Naive B cell (primary cell): Measurements from ENCODE around the gene HMX1. TPM values are rescaled to one million over a fixed set of nuclear protein-coding genes. Genes with fewer than 3 reads are reported as not detected.
A peak's percentile ranks its signal among the peaks of the same experiment; 100 is the strongest.

Experiments
- ATAC-seq, 2 donors: fragments of 150-1000 bp; cut with Tn5 transposase; 2 replicates each; pipeline ENCODE4 v1.10.0; 2021; ENCODE audit warnings: low read depth in 2 of 2, mild to moderate bottlenecking in 2 of 2, moderate library complexity in 2 of 2
- DNase-seq: peaks from one replicate; pipeline ENCODE4 v3.0.0; 2022
- H3K27ac Mint-ChIP-seq, 6 donors: one replicate each; pipeline ENCODE4 v1.8.0; 2020 to 2022; ENCODE audit warnings: mild to moderate bottlenecking in 6 of 6, mixed read lengths in 6 of 6, moderate library complexity in 5 of 6, inconsistent platforms in 2 of 6
- H3K27me3 Mint-ChIP-seq, 3 donors: one replicate each; pipeline ENCODE4 v1.8.0; 2021 to 2022; ENCODE audit warnings: mixed read lengths in 3 of 3, mild to moderate bottlenecking in 1 of 3
- H3K36me3 Mint-ChIP-seq, 2 donors: one replicate each; pipeline ENCODE4 v1.8.0; 2020 to 2022; ENCODE audit warnings: mixed read lengths in 2 of 2, inconsistent platforms in 1 of 2, mild to moderate bottlenecking in 1 of 2
- H3K4me1 Mint-ChIP-seq, 3 donors: one replicate each; pipeline ENCODE4 v1.8.0; 2020 to 2022; ENCODE audit warnings: mixed read lengths in 3 of 3, inconsistent platforms in 1 of 3, mild to moderate bottlenecking in 1 of 3, moderate library complexity in 1 of 3
- H3K4me3 Mint-ChIP-seq, 8 donors: one replicate each; pipeline ENCODE4 v1.8.0; 2020 to 2022; ENCODE audit warnings: mild to moderate bottlenecking in 8 of 8, mixed read lengths in 8 of 8, moderate library complexity in 8 of 8, inconsistent platforms in 2 of 8
- H3K9me3 Mint-ChIP-seq, 7 donors: one replicate each; pipeline ENCODE4 v1.8.0; 2020 to 2022; ENCODE audit warnings: mixed read lengths in 7 of 7, mild to moderate bottlenecking in 5 of 7, inconsistent platforms in 2 of 7, moderate library complexity in 1 of 7
- polyA plus RNA-seq, 6 donors: library from polyadenylated mRNA; unstranded; fragments of 300-500 nt; fragmentation: Illumina TruSeq; gene quantifications; one replicate each; pipeline ENCODE4 v1.2.3, GENCODE V29; 2021; ENCODE audit warnings: low read depth in 6 of 6

HMX1 gene
- polyA plus RNA-seq, 6 donors from 2014 or later = not detected

- peaks cover 0 to 5% (median 0%) of the 10 kb centered on the region in 3 donors for H3K27me3 Mint-ChIP-seq
- no peaks in the 10 kb centered on the region for H3K36me3 Mint-ChIP-seq
- H3K4me3 Mint-ChIP-seq = no peak overlapping the region
- peaks cover 0 to 11% (median 8%) of the 10 kb centered on the region in 7 donors for H3K9me3 Mint-ChIP-seq
- DNase-seq (no peak), ATAC-seq (no peak)
- no peaks in the 10 kb centered on the region for H3K4me1 Mint-ChIP-seq
- no peak overlapping the region for H3K27ac Mint-ChIP-seq
Observed at GRCh38 chr4:8840816-8841455, 30.7 kb downstream of the HMX1 start.

- no peak overlapping the region for H3K27ac Mint-ChIP-seq
- no peaks in the 10 kb centered on the region for H3K36me3 Mint-ChIP-seq
- peaks cover 0 to 11% (median 6%) of the 10 kb centered on the region in 7 donors for H3K9me3 Mint-ChIP-seq
- DNase-seq = no peak
- H3K4me3 Mint-ChIP-seq = no peak overlapping the region
- ATAC-seq = no peak
- peaks cover 0 to 5% (median 4%) of the 10 kb centered on the region in 3 donors for H3K27me3 Mint-ChIP-seq
- no peaks in the 10 kb centered on the region for H3K4me1 Mint-ChIP-seq
Observed at GRCh38 chr4:8840006-8840793, 31.4 kb downstream of the HMX1 start.

- Mint-ChIP-seq H3K4me1 (no peaks in the 10 kb centered on the region), H3K27me3 (peaks cover 0 to 6% (median 5%) of the 10 kb centered on the region in 3 donors), H3K4me3 (no peak overlapping the region), H3K9me3 (peaks cover 0 to 11% (median 5%) of the 10 kb centered on the region in 7 donors), H3K27ac (no peak overlapping the region), H3K36me3 (no peaks in the 10 kb centered on the region)
- no peak for ATAC-seq
- DNase-seq = no peak
Observed at GRCh38 chr4:8838961-8839431, 32.6 kb downstream of the HMX1 start.

GRCh38 chr4:8838296-8838960 lies 33.2 kb downstream of the HMX1 start:
- no peak overlapping the region for H3K4me3 Mint-ChIP-seq
- H3K36me3 Mint-ChIP-seq = no peaks in the 10 kb centered on the region
- H3K4me1 Mint-ChIP-seq = no peaks in the 10 kb centered on the region
- no peak overlapping the region for H3K27ac Mint-ChIP-seq
- ATAC-seq (no peak), DNase-seq (no peak)
- peaks cover 0 to 6% (median 4%) of the 10 kb centered on the region in 7 donors for H3K9me3 Mint-ChIP-seq
- peaks cover 0 to 6% (median 5%) of the 10 kb centered on the region in 3 donors for H3K27me3 Mint-ChIP-seq

GRCh38 chr4:8837181-8837841 lies 34.3 kb downstream of the HMX1 start:
- Mint-ChIP-seq H3K27me3 (peaks cover 0 to 6% (median 5%) of the 10 kb centered on the region in 3 donors), H3K9me3 (peaks cover 0 to 5% (median 0%) of the 10 kb centered on the region in 7 donors), H3K4me1 (no peaks in the 10 kb centered on the region), H3K36me3 (no peaks in the 10 kb centered on the region), H3K4me3 (no peak overlapping the region), H3K27ac (no peak overlapping the region)
- DNase-seq (no peak), ATAC-seq (no peak)

- Mint-ChIP-seq H3K4me1 (no peaks in the 10 kb centered on the region), H3K27ac (no peak overlapping the region), H3K4me3 (no peak overlapping the region), H3K27me3 (peaks cover 0 to 6% (median 5%) of the 10 kb centered on the region in 3 donors), H3K36me3 (no peaks in the 10 kb centered on the region), H3K9me3 (peaks cover 0 to 7% (median 0%) of the 10 kb centered on the region in 7 donors)
- no peak for DNase-seq
- no peak for ATAC-seq
Observed at GRCh38 chr4:8836664-8837171, 34.9 kb downstream of the HMX1 start.

GRCh38 chr4:8835521-8836365 lies 35.9 kb downstream of the HMX1 start:
- Mint-ChIP-seq H3K9me3 (peaks cover 0 to 7% (median 0%) of the 10 kb centered on the region in 7 donors), H3K27me3 (peaks cover 0 to 6% (median 5%) of the 10 kb centered on the region in 3 donors), H3K4me3 (peak overlapping the region in 1 of 8 donors; percentile 56), H3K4me1 (no peaks in the 10 kb centered on the region), H3K27ac (peak overlapping the region in 1 of 6 donors; percentile 15), H3K36me3 (no peaks in the 10 kb centered on the region)
- no peak for ATAC-seq
- DNase-seq = no peak

- DNase-seq (no peak), ATAC-seq (no peak)
- H3K27ac Mint-ChIP-seq = no peak overlapping the region
Observed at GRCh38 chr4:8834681-8835220, 36.9 kb downstream of the HMX1 start.

GRCh38 chr4:8832113-8832915 lies 39.3 kb downstream of the HMX1 start:
- Mint-ChIP-seq H3K27ac (no peak overlapping the region), H3K4me3 (no peak overlapping the region), H3K9me3 (peaks cover 2 to 18% (median 4%) of the 10 kb centered on the region in 7 donors), H3K4me1 (no peaks in the 10 kb centered on the region), H3K27me3 (peaks cover 0 to 6% (median under 1%) of the 10 kb centered on the region in 3 donors), H3K36me3 (no peaks in the 10 kb centered on the region)
- DNase-seq (no peak), ATAC-seq (no peak)

More at GRCh38 chr4:8834681-8835220, 36.9 kb downstream of the HMX1 start:
- H3K4me3 Mint-ChIP-seq = no peak overlapping the region
- peaks cover 0 to 6% (median 5%) of the 10 kb centered on the region in 3 donors for H3K27me3 Mint-ChIP-seq
- H3K36me3 Mint-ChIP-seq = no peaks in the 10 kb centered on the region
- H3K9me3 Mint-ChIP-seq = peaks cover 0 to 5% (median 0%) of the 10 kb centered on the region in 7 donors
- no peaks in the 10 kb centered on the region for H3K4me1 Mint-ChIP-seq

- peaks cover 2 to 21% (median 5%) of the 10 kb centered on the region in 7 donors for H3K9me3 Mint-ChIP-seq
- H3K4me1 Mint-ChIP-seq = no peaks in the 10 kb centered on the region
- no peaks in the 10 kb centered on the region for H3K36me3 Mint-ChIP-seq
- H3K27me3 Mint-ChIP-seq = peaks cover 0 to 6% (median 0%) of the 10 kb centered on the region in 3 donors
- no peak for DNase-seq
- H3K27ac Mint-ChIP-seq = no peak overlapping the region
- no peak overlapping the region for H3K4me3 Mint-ChIP-seq
- ATAC-seq = no peak
Observed at GRCh38 chr4:8831221-8832112, 40.2 kb downstream of the HMX1 start.
